GM12892 (cell line): ENCODE data around the gene C1orf50. TPM values are rescaled to one million over a fixed set of nuclear protein-coding genes. Genes with fewer than 3 reads are reported as not detected.
"Not testable (repeated sequence)": the region's sequence is repeated elsewhere in the genome, so short reads cannot be mapped to it uniquely, and the experiment has no call there.

Source experiments
- DNase-seq: peaks from one replicate; pipeline ENCODE4 v3.0.0; 2011; ENCODE audit not compliant: insufficient read length
- FAIRE-seq: peaks from 2 replicates; lab custom pipeline; 2011; peaks lifted over from hg19 to GRCh38; lab: Jason Lieb, UNC
- POLR2A ChIP-seq: IDR thresholded peaks from 2 replicates; pipeline ENCODE4 v1.6.1; 2011; ENCODE audit warnings: low read depth, low read length, control low read depth
- POLR2AphosphoS5 ChIP-seq: IDR thresholded peaks from 2 replicates; pipeline ENCODE4 v1.6.1; 2011; ENCODE audit warnings: low read depth, low read length, control low read depth
- TAF1 ChIP-seq: IDR thresholded peaks from 2 replicates; pipeline ENCODE4 v1.6.1; 2011; ENCODE audit warnings: low read depth, mild to moderate bottlenecking, control low read depth, low read length, borderline replicate concordance
- polyA plus RNA-seq: library from polyadenylated mRNA; unstranded; fragments of >200 nt; gene quantifications from one replicate; pipeline ENCODE4 v1.2.1, GENCODE V29; 2012; ENCODE audit warnings: missing spikeins, inconsistent platforms; ENCODE audit not compliant: missing spikeins

C1orf50 gene
- polyA plus RNA-seq: 5.8 TPM

DNA sequence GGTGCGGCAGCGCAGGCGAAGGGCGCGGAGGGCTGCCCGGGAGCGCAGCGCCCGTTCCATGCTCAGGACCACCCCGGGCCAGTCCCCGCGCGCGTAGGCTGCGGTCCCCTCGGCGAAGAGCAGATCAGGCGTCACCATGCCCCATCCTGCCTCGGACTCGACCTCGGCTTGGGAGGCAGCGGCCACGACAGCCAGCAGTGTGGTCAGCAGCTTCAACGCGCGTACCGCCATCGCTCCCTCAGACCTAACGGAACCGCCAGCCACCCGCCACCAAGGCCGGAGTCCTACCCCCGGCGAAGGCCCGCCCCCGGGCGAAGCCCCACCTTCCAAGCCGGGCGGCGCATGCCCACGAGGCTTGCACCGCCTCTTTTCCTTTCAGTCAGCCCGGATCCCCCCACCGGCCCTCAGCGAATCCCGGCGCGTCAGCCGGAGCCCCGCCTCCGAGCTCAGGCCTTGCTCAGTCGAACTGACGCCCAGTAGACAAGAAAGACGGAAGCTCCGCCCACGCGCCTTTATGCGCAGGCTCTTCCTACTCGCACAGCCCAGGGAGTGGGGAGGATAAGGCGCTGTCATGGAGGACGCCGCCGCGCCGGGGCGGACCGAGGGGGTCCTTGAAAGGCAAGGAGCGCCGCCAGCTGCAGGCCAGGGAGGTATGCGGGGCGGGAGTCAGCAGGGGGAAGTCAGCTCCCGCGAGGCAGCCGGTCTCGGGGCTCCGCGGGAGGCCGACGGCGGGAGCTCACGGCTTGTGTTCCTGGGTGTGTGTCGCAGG lies at the start of gene C1orf50, which contains the start of gene P3H1:
Gene C1orf50, plus strand, starts transcription at position 509 of the 769 bp plus-strand sequence. Its CDS starts 63 bp downstream, at position 572.
Gene P3H1, minus strand, starts transcription at position 288 of the 769 bp plus-strand sequence. Its CDS starts 57 bp downstream, at position 231.
- DNase-seq (peak; percentile 87), FAIRE-seq (peak; percentile 95)
- peak; percentile 97 for TF ChIP-seq POLR2AphosphoS5
- peak; percentile 70 for TF ChIP-seq TAF1
- peak; percentile 98 for TF ChIP-seq POLR2A

GRCh38 chr1:42720868-42721267 lies 46.2 kb upstream of the C1orf50 start:
- FAIRE-seq (no peak), DNase-seq (no peak)
- TF ChIP-seq POLR2AphosphoS5: no peak
- no peak for TF ChIP-seq TAF1
- TF ChIP-seq POLR2A: no peak

GRCh38 chr1:42721926-42722325 lies 45.1 kb upstream of the C1orf50 start:
- no peak for FAIRE-seq
- TF ChIP-seq TAF1 (no peak), POLR2AphosphoS5 (no peak), POLR2A (no peak)

DNA sequence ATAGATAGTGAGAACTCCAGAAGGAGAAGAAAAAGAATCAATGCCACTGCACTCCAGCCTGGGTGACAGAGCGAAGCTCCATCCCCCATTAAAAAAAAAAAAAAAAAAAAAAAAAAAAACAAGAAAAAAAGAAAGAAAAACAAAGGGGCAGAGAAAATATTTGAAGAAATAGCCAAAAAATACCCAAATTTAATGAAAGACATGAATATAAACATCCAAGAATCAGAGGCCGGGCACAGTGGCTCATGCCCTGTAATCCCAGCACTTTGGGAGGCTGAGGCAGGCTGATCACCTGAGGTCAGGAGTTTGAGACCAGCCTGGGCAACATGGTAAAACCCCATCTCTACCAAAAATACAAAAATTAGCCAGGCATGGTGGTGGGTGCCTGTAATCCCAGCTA lies 44.6 kb upstream of the C1orf50 start:
- not testable (repeated sequence) for DNase-seq, FAIRE-seq

More at GRCh38 chr1:42721926-42722325, 45.1 kb upstream of the C1orf50 start:
- no peak for DNase-seq

- no peak for FAIRE-seq
- TF ChIP-seq TAF1 (no peak), POLR2A (no peak), POLR2AphosphoS5 (no peak)
- DNase-seq: no peak
These were observed 43.5 kb upstream of the C1orf50 start for GRCh38 chr1:42723511-42723910.

DNA sequence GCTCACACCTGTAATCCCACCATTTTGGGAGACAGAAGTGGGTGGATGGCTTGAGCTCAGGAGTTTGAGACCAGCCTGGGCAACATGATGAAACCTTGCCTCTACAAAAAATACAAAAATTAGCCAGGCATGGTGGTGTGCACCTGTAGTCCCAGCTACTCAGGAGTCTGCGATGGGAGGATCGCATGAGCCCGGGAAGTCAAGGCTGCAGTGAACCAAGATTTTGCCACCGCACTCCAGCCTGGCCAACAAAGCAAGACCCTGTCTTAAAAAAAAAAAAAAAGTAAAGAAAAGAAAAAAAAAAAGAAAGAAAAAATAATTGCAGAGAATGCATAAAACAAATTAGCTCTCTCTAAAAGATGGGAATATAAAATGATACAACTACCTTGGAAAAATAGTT lies 41.2 kb upstream of the C1orf50 start:
- FAIRE-seq: not testable (repeated sequence)

DNA sequence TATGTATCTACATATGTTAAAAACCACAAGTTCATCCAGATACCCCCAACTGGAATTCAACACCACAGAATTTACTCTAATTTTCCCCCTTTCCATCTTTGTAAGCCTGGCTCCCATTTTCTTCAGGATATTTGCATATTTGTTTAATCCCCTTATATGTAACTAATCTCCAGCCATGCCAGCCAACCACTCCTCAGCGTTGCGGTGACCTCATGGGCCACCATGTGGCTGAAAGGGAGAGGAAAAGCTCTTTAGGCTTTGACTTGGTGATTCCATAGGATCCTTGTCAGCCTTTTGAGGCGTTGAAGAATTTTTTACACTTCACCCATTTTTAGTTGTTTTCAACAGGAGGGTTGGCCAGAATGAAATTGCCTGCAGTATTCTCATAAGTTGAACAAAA lies 37.0 kb upstream of the C1orf50 start:
- DNase-seq: no peak
- TF ChIP-seq POLR2A (no peak), TAF1 (no peak), POLR2AphosphoS5 (no peak)
- no peak for FAIRE-seq

More for the DNA sequence above, 41.2 kb upstream of the C1orf50 start:
- DNase-seq: not testable (repeated sequence)

DNA sequence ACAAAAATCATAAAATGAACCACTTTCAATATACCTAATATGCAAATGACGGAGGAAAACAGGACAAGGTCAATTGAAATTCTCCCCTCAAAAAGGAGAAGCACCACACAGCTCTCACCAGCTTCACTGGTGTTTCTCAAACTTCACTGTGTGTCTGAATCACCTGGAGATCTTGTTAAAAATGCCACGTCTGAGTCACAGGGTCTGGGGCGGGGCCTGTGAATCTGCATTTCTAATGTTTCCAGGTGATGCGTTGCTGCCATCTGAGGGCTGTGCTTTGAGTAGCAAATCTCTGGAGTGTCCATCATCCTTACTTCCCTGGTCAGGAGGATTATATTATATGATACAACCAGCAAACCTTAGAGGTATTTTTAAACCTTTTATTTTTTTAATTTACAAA lies 36.1 kb upstream of the C1orf50 start:
- TF ChIP-seq TAF1 (no peak), POLR2A (no peak), POLR2AphosphoS5 (no peak)
- DNase-seq (no peak), FAIRE-seq (no peak)

- FAIRE-seq (no peak), DNase-seq (no peak)
- TF ChIP-seq TAF1 (no peak), POLR2AphosphoS5 (no peak), POLR2A (no peak)
These were observed 35.5 kb upstream of the C1orf50 start for GRCh38 chr1:42731585-42731984.

GRCh38 chr1:42732126-42732680 lies 34.8 kb upstream of the C1orf50 start:
- no peak for TF ChIP-seq POLR2AphosphoS5
- no peak for TF ChIP-seq TAF1
- TF ChIP-seq POLR2A: no peak
- DNase-seq (no peak), FAIRE-seq (no peak)

DNA sequence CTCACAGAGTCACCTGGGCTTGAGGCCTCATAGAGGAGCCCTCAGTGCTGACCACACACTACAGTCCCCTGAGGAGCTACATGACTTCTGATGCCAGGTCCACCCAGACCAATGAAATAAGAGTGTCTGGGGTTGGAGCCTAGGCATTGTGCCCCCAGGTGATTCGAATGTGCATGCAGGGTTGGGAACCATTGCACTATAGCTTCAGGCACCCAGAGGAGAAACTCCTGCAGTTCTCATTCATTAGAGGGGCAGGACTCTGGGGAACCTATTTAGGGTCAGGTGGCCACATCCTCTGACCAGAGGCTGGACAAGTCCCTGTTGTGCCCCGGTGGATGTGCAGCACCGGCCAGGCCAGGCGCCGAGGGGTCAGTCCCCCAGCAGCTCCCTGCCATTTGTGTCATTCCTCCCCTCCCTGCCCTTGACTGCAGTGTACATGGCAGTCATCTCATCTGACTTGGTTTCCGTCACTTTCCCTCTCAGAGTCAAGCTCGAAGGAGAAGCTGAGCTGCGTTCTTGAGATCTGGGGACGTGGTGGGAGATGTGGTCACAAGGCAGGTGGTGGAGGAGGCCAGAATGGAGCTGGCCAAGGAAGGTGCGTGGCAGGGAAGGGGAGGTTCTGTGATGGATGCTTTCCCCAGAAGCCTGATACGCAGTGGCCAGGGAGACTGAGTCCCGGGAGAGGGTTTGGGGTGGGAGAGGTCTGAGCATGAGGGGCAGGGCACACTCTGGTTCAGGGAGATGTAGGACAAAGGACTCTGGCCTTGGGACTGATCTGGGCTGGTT lies 33.4 kb upstream of the C1orf50 start:
- DNase-seq (no peak), FAIRE-seq (no peak)
- no peak for TF ChIP-seq TAF1
- no peak for TF ChIP-seq POLR2AphosphoS5
- no peak for TF ChIP-seq POLR2A
